ENCODE results near the gene RAPGEF2.
"Not testable (repeated sequence)": the region's sequence is repeated elsewhere in the genome, so short reads cannot be mapped to it uniquely, and the experiment has no call there.

Gene RAPGEF2, protein sequence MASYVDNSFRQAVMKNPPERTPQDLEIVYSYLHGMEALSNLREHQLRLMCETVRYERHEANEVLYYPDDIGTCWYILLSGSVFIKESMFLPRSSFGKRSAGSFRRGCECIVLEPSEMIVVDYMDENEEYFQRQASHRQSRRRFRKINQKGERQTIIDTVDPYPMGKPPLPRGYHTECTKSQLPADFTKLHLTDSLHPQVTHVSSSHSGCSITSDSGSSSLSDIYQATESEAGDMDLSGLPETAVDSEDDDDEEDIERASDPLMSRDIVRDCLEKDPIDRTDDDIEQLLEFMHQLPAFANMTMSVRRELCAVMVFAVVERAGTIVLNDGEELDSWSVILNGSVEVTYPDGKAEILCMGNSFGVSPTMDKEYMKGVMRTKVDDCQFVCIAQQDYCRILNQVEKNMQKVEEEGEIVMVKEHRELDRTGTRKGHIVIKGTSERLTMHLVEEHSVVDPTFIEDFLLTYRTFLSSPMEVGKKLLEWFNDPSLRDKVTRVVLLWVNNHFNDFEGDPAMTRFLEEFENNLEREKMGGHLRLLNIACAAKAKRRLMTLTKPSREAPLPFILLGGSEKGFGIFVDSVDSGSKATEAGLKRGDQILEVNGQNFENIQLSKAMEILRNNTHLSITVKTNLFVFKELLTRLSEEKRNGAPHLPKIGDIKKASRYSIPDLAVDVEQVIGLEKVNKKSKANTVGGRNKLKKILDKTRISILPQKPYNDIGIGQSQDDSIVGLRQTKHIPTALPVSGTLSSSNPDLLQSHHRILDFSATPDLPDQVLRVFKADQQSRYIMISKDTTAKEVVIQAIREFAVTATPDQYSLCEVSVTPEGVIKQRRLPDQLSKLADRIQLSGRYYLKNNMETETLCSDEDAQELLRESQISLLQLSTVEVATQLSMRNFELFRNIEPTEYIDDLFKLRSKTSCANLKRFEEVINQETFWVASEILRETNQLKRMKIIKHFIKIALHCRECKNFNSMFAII (N-terminal part only)

GRCh38 chr4:159102622-159103383, at the start of gene RAPGEF2:
Gene RAPGEF2, plus strand, starts transcription at chr4:159103079. Its CDS starts 1,084 bp downstream, at chr4:159104163.
- peak; percentile 94 for DNase-seq

GRCh38 chr4:159055833-159056232, 47.0 kb upstream of the RAPGEF2 start:
- no peak for DNase-seq

- no peak for DNase-seq
Observed at GRCh38 chr4:159060161-159060560, 42.7 kb upstream of the RAPGEF2 start.

DNA sequence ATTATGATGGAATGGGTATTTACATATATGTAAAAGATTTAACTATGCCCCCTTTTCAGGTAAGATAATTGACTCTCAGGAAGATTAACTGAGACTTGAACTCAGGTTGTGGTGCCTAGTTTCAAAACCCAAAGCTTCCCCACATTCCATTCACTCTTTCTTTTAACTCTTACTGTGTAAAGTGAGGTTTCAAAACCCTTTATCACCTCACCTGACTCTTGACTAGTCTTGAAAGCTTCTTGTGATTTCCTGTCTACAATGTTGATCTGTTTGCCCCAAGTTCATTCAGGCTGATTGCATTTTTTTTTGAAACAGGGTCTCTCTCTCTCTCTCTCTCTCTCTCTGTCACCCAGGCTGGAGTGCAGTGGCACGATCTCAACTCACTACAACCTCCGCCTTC, 40.5 kb upstream of the RAPGEF2 start:
- no peak for DNase-seq

GRCh38 chr4:159065513-159066240, 37.2 kb upstream of the RAPGEF2 start:
- no peak for DNase-seq

DNA sequence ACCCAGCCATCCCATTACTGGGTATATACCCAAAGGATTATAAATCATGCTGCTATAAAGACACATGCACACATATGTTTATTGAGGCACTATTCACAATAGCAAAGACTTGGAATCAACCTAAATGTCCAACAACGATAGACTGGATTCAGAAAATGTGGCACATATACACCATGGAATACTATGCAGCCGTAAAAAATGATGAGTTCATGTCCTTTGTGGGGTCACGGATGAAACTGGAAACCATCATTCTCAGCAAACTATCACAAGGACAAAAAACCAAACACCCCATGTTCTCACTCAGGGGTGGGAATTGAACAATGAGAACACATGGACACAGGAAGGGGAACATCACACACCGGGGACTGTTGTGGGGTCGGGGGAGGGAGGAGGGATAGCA, 34.7 kb upstream of the RAPGEF2 start:
- not testable (repeated sequence) for DNase-seq

DNA sequence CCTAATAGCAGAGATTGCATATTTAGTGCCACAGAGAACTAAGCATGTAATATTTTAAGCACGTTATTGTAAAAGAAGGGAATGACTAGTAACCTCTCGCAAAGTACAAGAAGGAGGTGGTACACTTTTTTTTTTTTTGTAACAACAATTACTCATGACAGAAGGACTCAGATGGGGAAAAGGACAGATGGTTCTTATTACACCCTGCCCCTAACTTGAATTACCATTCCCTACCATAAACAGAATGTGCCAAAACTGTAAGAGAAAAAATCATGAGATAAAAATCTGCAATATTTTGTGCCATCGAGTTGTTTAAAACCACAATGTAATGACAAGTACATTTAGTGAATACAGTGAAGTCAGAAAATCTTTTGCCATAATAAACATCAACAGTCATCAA, 33.0 kb upstream of the RAPGEF2 start:
- DNase-seq: no peak

- no peak for DNase-seq
Observed at GRCh38 chr4:159070742-159071141, 32.1 kb upstream of the RAPGEF2 start.

DNA sequence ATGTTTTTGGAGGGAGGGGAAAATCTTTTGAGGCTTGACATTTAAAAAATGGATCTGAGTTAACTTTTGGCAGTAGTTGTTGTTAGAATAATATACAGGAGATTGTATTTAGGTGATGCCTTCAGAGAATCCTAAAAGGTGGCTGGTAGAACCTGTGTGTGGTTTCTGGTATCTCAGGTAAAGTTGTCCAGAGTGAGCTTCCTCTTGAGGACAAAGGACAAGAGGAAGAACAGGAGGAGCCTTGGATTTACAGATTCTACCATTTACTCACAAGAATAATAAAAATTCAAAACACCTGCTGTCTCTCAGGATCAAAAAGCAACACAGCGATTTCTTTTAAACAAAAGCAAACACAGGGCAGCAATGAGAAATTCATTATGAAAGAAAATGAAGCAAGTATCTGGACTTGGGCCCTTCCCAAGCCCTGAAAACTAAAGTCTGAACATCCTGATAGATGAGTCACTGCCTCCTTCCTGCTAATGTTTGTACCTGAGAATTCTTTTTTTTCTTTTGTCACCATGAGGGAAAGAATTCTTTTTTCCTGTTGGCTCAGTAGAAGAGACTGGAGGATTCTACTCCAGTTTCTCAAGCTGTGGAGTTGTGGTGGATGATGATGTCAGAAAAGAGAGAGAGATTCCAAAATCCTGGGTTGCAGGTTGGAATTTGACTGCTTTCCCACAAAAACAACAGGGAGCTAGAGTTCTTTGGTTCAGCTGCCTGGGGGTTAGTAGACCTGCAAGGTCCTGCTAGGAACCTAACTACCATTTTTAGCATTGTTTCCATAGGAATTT, 31.5 kb upstream of the RAPGEF2 start:
- peak; percentile 47 for DNase-seq

GRCh38 chr4:159071969-159072765, 30.7 kb upstream of the RAPGEF2 start:
- DNase-seq: no peak

DNA sequence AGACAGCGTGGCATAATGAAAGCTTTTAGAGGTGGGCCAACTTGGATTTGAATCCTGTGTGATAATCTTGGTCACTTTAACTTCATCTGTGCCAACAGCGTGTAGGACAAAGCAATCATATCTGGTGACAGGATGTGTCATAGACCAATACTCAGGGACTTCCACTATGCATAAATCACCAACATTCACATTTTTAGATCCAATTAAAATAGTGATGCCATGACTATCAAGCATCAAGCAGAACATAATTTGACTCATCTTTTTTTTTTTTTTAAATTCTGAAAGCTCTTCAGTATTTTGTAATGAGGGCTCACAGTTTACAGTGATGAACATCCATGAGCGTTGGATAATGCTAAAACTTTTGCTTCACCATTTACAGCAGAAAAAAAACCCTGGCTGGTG, 27.3 kb upstream of the RAPGEF2 start:
- DNase-seq: no peak

DNA sequence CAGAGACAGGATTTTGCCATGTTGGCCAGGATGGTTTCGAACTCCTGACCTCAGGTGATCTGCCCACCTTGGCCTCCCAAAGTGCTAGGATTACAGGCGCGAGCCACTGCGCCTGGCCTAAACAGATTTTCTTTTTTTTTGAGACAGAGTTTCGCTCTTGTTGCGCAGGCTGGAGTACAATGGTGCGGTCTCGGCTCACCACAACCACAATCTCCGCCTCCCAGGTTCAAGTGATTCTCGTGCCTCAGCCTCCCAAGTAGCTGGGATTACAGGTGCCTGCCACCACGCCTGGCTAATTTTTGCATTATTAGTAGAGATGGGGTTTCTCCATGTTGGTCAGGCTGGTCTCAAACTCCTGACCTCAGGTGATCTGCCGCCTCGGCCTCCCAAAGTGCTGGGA, 25.9 kb upstream of the RAPGEF2 start:
- not testable (repeated sequence) for DNase-seq

DNA sequence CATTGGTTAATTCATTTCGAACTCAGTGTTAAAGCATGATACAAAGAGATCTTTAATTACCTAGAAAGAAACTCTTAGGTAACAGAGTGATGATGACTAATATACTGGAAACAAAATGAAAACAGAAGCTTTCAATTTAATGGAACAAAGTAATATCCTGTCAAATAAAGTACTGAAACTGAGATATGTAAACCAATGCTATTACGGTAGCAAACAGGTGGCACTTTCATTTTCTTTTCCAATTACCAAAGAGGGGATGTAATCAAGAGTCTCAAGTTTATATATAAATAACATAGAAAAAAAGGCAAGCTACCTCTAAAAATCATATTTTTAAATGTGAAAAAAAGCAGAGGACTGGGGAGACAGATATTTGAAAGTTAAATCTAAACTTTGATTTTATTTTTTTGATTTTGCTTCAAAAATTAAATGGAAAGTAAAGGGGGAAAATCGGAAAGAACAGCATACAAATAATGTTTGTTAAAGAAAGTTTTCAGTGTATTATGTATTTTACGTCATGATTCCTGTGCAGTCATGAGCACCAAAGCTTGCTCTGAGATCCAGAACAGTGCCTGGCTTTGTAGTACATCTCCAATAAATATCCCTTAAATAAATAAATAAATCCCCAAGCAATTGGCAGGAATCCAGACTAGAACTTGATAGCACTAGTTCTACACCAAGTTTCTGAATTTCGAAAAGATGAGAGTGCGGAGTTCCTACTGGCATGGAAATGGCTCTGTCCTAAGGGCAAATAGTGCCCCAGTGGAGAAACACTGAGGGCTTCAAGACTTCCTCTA, 25.0 kb upstream of the RAPGEF2 start:
- peak; percentile 19 for DNase-seq

GRCh38 chr4:159079074-159079473, 23.8 kb upstream of the RAPGEF2 start:
- DNase-seq: no peak

- DNase-seq: no peak
Observed at GRCh38 chr4:159086606-159087005, 16.3 kb upstream of the RAPGEF2 start.

- no peak for DNase-seq
Observed at GRCh38 chr4:159090255-159090654, 12.6 kb upstream of the RAPGEF2 start.

- not testable (repeated sequence) for DNase-seq
Observed at GRCh38 chr4:159094156-159094555, 8.7 kb upstream of the RAPGEF2 start.

DNA sequence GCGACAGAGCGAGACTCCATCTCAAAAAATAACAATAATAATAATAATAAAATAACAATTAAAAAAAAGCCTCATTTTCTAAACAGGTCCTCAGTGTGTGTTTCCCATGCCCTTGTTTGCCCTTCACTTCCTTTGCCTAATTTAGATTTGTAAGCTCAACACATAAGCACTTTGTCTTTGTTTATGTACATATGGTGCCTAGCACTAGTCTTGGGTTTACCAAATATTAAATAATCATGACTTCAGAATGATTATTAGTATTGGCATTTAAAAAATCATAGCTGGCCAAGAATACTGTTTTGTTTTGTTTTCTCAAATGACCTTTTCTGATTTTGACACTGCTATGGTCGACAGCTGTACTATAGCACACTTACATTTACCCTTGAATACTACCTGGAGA, 6.4 kb upstream of the RAPGEF2 start:
- no peak for DNase-seq

DNA sequence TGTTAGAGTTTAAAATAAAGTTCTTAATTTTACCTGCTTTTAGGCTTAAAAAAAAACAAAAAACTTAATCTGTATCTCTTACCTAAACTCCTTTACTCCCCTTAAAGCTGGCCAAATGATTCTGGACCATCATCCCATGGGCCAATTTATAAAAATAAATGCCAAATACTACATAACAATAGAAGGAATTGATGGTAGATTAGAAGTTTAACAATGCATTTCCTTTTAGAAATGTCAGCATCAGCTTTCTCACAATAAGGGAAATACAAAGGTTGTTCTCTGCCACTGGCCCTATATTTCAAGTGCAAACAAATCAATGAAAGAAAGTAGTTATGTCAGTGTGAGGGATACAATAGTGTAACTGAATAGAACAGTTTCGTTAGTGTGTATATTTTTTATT, 5.7 kb upstream of the RAPGEF2 start:
- DNase-seq: no peak

DNA sequence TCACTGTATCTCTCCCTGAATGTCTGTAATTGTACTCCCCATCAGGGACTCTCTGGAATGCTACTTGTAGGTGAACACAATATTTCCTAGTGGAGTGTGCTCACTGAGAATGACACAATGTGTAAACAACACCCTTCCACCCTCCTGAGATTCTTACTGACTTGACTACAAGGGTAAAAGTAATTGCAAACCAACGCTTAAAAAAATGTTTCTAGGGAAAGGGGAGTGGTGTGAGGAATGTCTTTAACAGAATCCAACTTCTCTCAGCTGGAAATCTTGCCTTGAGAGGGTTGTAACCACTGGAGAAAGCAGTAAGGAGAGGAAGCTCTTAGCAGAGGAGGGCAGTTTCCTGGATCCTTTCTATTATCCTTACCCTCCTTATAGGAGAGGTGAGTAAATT, 5.1 kb upstream of the RAPGEF2 start:
- DNase-seq: peak; percentile 2
